GM12801 (cell line): ENCODE results near the gene KIF25.

Experiments
- CTCF ChIP-seq: IDR thresholded peaks from one replicate; pipeline ENCODE4 v1.5.1; 2011; ENCODE audit warnings: control low read depth; ENCODE audit not compliant: insufficient read length; ENCODE audit errors: extremely low read depth

Gene KIF25

GRCh38 chr6:168088161-168089053, 90.9 kb downstream of the KIF25 start:
- no peak for TF ChIP-seq CTCF

- TF ChIP-seq CTCF: no peak
Measured at GRCh38 chr6:168089186-168090063, 92.0 kb downstream of the KIF25 start.

DNA sequence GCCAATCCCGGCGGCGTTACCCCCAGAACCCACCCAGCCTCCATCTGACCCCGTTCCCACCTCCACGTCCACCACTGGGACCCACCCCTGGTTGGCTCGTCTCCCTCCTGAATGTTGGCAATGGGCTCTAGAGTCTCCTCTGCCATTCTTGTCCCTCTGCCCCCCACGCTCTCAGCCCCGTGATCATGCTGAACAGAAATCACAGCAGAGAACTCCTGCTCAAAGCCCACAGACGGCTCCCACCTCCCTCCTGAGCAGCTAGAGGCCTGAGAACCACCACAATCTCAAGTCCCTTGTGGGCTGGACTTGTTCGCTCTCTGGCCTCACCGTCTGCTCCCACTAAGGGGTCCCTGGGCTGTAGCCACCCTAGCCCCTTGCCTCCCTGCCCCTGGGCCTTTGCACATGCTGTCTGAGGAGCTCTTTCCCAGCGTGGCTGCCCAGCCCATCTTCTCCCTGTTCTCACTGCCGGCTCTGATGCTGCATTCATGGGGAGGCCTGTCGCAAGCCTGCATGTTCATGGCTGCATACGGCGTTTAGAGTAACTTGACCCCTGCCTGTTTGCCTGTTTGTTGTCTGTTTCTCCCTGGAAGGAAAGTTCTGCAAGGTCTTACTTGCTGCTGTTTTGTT, 92.7 kb downstream of the KIF25 start:
- no peak for TF ChIP-seq CTCF

- no peak for TF ChIP-seq CTCF
Measured at GRCh38 chr6:168090706-168091105, 93.2 kb downstream of the KIF25 start.

DNA sequence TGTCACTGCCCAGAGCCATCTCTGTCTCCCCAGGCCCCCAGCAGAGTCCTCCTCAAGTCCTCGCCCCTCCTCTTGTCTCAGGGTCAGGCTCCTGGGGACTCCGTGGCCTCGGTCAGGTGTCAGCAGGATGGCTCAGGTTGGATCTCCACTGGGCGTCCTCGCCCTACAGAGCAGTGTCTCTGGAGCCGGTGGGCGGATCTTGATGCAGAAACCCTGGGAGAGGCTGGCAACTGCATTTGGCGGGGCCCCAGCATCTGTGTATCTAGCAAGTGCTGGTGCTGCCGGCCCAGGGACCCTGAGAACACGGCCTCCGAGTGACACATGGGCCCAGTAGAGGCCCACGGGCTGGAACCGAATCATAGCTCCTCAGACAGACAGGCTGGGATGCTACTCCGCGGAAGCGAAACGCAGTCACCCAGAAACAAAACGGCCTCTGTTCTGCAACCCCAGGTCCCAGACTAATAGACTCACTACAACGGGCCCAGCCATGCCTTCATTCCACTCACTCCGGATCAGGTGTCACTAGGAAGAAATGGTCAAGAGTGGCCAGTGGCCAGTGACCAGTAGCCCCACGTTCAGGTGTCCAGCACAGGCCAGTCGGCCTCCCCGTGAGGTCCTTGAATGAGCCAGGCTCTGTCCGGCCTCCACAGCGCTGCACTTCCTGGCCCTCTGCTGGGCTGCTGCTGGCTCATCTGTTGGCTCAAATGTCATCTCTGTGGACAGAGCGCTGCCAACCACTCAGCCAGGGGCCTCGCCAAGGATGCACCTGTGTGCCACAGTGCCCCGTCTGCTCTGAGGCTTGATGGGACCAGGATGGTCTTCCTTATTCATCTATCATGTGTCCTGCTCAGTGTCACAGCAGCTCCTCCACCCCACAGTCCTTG, 94.2 kb downstream of the KIF25 start:
- no peak for TF ChIP-seq CTCF

DNA sequence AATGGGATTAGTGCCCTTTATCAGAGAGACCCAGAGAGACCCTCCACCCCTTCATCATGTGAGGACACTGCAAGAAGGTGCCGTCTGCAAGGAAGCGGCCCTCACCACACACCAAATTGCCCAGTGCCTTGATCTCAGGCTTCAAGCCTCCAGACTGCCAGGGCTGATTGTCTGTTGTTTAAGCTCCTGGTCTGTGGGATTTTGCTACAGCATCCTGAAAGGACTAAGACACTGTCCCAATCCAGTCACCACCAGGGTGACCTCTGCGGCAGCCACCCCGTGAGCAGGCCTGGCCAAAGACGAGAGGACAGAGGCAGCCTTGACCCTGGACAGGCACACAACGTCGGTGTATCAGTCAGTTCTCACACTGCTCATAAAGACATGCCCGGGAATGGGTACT, 95.1 kb downstream of the KIF25 start:
- no peak for TF ChIP-seq CTCF
